Activated B cell treated with CpG ODN at 0.5 μM for 24 hours (primary cell): ENCODE data around the gene DNMT3B. TPM values are rescaled to one million over a fixed set of nuclear protein-coding genes. Genes with fewer than 3 reads are reported as not detected.

ENCODE experiments used
- ATAC-seq: fragments of 200-7000 bp; cut with Tn5 transposase; one replicate; pipeline ENCODE4 v1.10.0; 2021; ENCODE audit warnings: low read depth, mild to moderate bottlenecking, moderate library complexity
- CTCF ChIA-PET: fragments of 350-600 bp; sonication (Branson Sonifier 250); formaldehyde crosslinking; loops from one replicate; lab custom pipeline; 2021; ENCODE audit warnings: antibody characterized with exemption; lab: Charles Lee
- POLR2A ChIA-PET: fragments of 350-600 bp; sonication (Branson Sonifier 250); formaldehyde crosslinking; loops from one replicate; lab custom pipeline; 2021; ENCODE audit warnings: antibody characterized with exemption; lab: Charles Lee
- DNase-seq: peaks from one replicate; pipeline ENCODE4 v3.0.0; 2022
- H3K27ac Mint-ChIP-seq: one replicate; pipeline ENCODE4 v1.8.0; 2020; ENCODE audit warnings: mixed read lengths
- H3K27me3 Mint-ChIP-seq: one replicate; pipeline ENCODE4 v1.8.0; 2021; ENCODE audit warnings: mixed read lengths
- H3K36me3 Mint-ChIP-seq: one replicate; pipeline ENCODE4 v1.8.0; 2021; ENCODE audit warnings: low read depth, mixed read lengths
- H3K4me1 Mint-ChIP-seq: one replicate; pipeline ENCODE4 v1.8.0; 2021; ENCODE audit warnings: mixed read lengths
- H3K4me3 Mint-ChIP-seq: one replicate; pipeline ENCODE4 v1.8.0; 2020; ENCODE audit warnings: mild to moderate bottlenecking, mixed read lengths
- H3K9me3 Mint-ChIP-seq: one replicate; pipeline ENCODE4 v1.8.0; 2020; ENCODE audit warnings: mixed read lengths
- intact Hi-C: fragments of 100-400 bp; cut with micrococcal nuclease; formaldehyde crosslinking; loops from one replicate; pipeline ENCODE4 v1.15.1; 2024
- total RNA-seq: library from RNA; stranded (reverse); gene quantifications from 2 replicates; pipeline ENCODE4 v1.2.3, GENCODE V29; 2022
- TF ChIP-seq, protein P1 (sequence below): fragments of 200-600 bp; IDR thresholded peaks from one replicate; pipeline ENCODE4 v1.8.0; 2022; ENCODE audit warnings: antibody characterized with exemption, mild to moderate bottlenecking

Gene DNMT3B
- total RNA-seq, 1 donor from 2014 or later: 0.20 TPM

GRCh38 chr20:32772046-32772445 lies 9.9 kb downstream of the DNMT3B start:
- intact Hi-C loops: no loop called here
- H3K4me3 Mint-ChIP-seq: no peak overlapping the region
- H3K27ac Mint-ChIP-seq: no peak overlapping the region

GRCh38 chr20:32773223-32773622 lies 11.0 kb downstream of the DNMT3B start:
- Mint-ChIP-seq H3K27me3 (no peaks in the 10 kb centered on the region), H3K4me1 (no peaks in the 10 kb centered on the region), H3K4me3 (no peak overlapping the region), H3K9me3 (no peaks in the 10 kb centered on the region), H3K27ac (no peak overlapping the region), H3K36me3 (no peaks in the 10 kb centered on the region)
- DNase-seq (no peak), ATAC-seq (no peak)
- POLR2A ChIA-PET: no interaction called here
- intact Hi-C loops: no loop called here
- CTCF ChIA-PET: no interaction called here
- TF ChIP-seq, protein P1, sequence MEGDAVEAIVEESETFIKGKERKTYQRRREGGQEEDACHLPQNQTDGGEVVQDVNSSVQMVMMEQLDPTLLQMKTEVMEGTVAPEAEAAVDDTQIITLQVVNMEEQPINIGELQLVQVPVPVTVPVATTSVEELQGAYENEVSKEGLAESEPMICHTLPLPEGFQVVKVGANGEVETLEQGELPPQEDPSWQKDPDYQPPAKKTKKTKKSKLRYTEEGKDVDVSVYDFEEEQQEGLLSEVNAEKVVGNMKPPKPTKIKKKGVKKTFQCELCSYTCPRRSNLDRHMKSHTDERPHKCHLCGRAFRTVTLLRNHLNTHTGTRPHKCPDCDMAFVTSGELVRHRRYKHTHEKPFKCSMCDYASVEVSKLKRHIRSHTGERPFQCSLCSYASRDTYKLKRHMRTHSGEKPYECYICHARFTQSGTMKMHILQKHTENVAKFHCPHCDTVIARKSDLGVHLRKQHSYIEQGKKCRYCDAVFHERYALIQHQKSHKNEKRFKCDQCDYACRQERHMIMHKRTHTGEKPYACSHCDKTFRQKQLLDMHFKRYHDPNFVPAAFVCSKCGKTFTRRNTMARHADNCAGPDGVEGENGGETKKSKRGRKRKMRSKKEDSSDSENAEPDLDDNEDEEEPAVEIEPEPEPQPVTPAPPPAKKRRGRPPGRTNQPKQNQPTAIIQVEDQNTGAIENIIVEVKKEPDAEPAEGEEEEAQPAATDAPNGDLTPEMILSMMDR: no peak

More at GRCh38 chr20:32772046-32772445, 9.9 kb downstream of the DNMT3B start:
- ATAC-seq: no peak
- TF ChIP-seq, protein P1: no peak
- no peak for DNase-seq
- Mint-ChIP-seq H3K9me3 (no peaks in the 10 kb centered on the region), H3K4me1 (no peaks in the 10 kb centered on the region), H3K36me3 (no peaks in the 10 kb centered on the region), H3K27me3 (no peaks in the 10 kb centered on the region)
- ChIA-PET CTCF (no interaction called here), POLR2A (no interaction called here)

GRCh38 chr20:32773855-32774254 lies 11.7 kb downstream of the DNMT3B start:
- H3K4me3 Mint-ChIP-seq: no peak overlapping the region
- TF ChIP-seq, protein P1: no peak
- DNase-seq (no peak), ATAC-seq (no peak)
- intact Hi-C loops: no loop called here
- no peaks in the 10 kb centered on the region for H3K36me3 Mint-ChIP-seq
- no peaks in the 10 kb centered on the region for H3K9me3 Mint-ChIP-seq
- H3K27me3 Mint-ChIP-seq: no peaks in the 10 kb centered on the region
- no peak overlapping the region for H3K27ac Mint-ChIP-seq
- ChIA-PET POLR2A (no interaction called here), CTCF (no interaction called here)
- H3K4me1 Mint-ChIP-seq: no peaks in the 10 kb centered on the region

GRCh38 chr20:32775336-32775991 lies 13.3 kb downstream of the DNMT3B start:
- Mint-ChIP-seq H3K4me3 (no peak overlapping the region), H3K9me3 (no peaks in the 10 kb centered on the region), H3K27me3 (no peaks in the 10 kb centered on the region), H3K36me3 (no peaks in the 10 kb centered on the region), H3K27ac (no peak overlapping the region), H3K4me1 (no peaks in the 10 kb centered on the region)
- intact Hi-C loops: loop anchor here (5.0 kb wide), 1 partner anchor 33 kb away; the partner anchor contains the start of gene COMMD7
- ChIA-PET CTCF (no interaction called here), POLR2A (no interaction called here)
- ATAC-seq (no peak), DNase-seq (no peak)
- TF ChIP-seq, protein P1: no peak

- H3K36me3 Mint-ChIP-seq: no peaks in the 10 kb centered on the region
- TF ChIP-seq, protein P1: no peak
- H3K4me3 Mint-ChIP-seq: no peak overlapping the region
- H3K27me3 Mint-ChIP-seq: no peaks in the 10 kb centered on the region
- ChIA-PET CTCF (interaction anchor here (0.7 to 3.6 kb wide), 10 partner anchors 8 to 254 kb away, joined by 3 to 78 read pairs (median 8); partner anchors contain the start of gene C20orf203), POLR2A (interaction anchor here (0.6 to 1.1 kb wide), 2 partner anchors 34 to 103 kb away, joined by 3 to 6 read pairs; partner anchors contain the start of gene COMMD7)
- DNase-seq (no peak), ATAC-seq (no peak)
- intact Hi-C loops: loop anchor here (5.0 kb wide), 1 partner anchor 35 kb away; the partner anchor contains the start of gene COMMD7
- H3K4me1 Mint-ChIP-seq: peaks cover 4% of the 10 kb centered on the region
- no peak overlapping the region for H3K27ac Mint-ChIP-seq
- H3K9me3 Mint-ChIP-seq: no peaks in the 10 kb centered on the region
Observed at GRCh38 chr20:32777177-32777956, 15.2 kb downstream of the DNMT3B start.
